Stimulated activated CD4-positive, alpha-beta T cell treated with anti-CD3 and anti-CD28 coated beads, TNF-alpha, amount 100 ng/mL, for 4 hours (primary cell): ENCODE results near the gene TMEM50A.
"Not testable (repeated sequence)": the region's sequence is repeated elsewhere in the genome, so short reads cannot be mapped to it uniquely, and the experiment has no call there.

ENCODE experiments used
- DNase-seq, 3 experiments: peaks; one replicate each; pipeline ENCODE4 v3.0.0-alpha.2; 2020; ENCODE audit warnings: low read depth in 3 of 3

TMEM50A gene

DNA sequence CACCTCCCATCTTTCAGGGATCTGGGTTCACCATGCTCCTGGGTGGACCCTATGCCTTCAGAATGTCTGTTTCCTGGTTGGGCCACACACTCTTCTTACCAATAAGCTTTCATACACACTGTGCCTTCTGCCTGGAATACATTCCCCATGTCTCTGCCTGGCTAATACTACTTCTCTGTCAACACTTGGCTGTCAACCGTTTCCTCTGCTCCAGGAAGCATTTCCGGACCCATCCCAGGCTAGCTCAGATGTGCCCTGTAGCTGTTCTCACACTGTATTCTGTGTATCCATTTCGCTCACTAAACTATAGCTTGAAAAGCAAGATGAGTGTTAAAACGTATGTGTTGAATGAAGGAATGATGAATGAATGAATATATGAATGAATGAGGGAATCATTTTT, 49.0 kb downstream of the TMEM50A start:
- not testable (repeated sequence) for DNase-seq

DNA sequence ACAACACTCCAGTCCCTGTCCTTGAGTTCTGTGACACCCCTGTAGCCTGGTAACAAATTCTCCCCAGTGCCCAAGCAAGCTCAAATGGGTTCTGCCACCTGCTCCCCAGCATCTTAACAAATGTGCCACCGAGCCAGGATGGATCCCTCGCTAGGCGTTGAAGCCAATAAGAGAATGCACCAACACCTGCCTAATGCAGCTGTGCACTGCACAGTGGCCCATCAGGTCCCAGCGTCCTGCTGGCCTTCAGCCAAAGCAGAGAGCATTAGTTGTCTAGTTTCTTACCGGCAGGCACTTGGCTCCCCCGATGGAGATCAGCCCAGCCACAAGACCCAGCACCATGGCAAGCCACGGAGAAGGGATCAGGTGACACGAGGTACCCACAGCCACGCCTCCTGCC, 50.6 kb downstream of the TMEM50A start:
- DNase-seq: not testable (repeated sequence)

- DNase-seq: not testable (repeated sequence)
These were observed 51.6 kb downstream of the TMEM50A start for GRCh38 chr1:25389721-25390120.

GRCh38 chr1:25392841-25393240, 54.7 kb downstream of the TMEM50A start:
- no peak for DNase-seq

GRCh38 chr1:25397549-25397948, 59.4 kb downstream of the TMEM50A start:
- DNase-seq: not testable (repeated sequence)

- not testable (repeated sequence) for DNase-seq
These were observed 59.9 kb downstream of the TMEM50A start for GRCh38 chr1:25398079-25398478.

GRCh38 chr1:25402947-25403803, 65.0 kb downstream of the TMEM50A start:
- not testable (repeated sequence) for DNase-seq

DNA sequence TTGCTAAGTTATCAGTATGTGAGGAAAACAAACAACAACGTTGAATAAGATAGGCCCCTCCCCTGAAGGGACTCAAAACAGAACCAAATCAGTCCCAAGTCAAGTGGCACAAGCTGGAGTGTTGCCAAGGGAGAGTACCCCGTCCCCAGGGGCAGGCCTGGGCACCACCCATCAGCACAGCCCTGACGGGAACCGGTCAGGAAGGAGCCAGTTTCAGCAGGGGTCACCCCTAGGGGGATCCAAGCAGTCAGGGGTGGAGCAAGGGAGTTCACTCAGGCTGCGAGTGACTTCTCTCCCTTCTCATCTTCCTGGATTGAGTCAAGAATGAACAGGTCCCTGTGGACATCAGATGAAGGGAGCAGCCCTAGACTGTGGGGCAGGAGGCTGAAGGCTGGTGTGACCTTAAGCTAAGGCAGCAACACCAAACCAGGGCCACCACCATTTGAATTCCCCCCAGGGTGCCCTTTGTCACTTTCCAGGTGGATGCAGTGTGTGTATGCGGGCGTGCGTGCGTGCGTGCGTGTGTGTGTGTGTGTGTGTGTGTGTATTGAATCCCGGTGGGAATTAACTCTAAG, 67.7 kb downstream of the TMEM50A start:
- DNase-seq: not testable (repeated sequence)

- DNase-seq: not testable (repeated sequence)
These were observed 71.7 kb downstream of the TMEM50A start for GRCh38 chr1:25409641-25410427.
